B cell (primary cell): Measurements from ENCODE around the gene TTC27.

Source experiments
- EZH2 ChIP-seq: IDR thresholded peaks from 2 replicates; pipeline ENCODE4 v1.6.1; 2012; ENCODE audit warnings: borderline replicate concordance, low read depth, mild to moderate bottlenecking, moderate library complexity, low read length; ENCODE audit not compliant: insufficient read depth, poor library complexity, severe bottlenecking
- TF ChIP-seq, protein P1 (sequence below): fragments of 200-600 bp; IDR thresholded peaks from one replicate; pipeline ENCODE4 v1.8.0; 2022; ENCODE audit warnings: antibody characterized with exemption, mild to moderate bottlenecking

DNA sequence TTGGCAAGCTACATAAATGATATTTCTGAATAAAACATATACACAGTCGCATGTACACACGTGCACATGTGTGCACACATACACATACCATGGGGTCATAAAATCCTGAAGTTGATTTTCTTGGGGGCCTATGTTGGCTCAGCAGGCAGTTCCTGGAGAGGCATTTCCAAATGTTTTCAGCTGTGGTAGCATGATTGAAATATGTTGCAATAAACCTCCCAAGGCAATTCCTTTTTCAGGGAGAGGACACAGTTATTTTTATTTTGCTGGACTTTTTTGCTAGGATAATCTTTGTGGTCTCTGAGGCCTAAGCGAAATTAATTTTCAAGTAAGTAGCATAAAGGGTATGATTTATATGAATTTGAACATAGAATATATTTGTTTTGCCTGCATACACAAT is 192.2 kb downstream of the TTC27 start:
- TF ChIP-seq EZH2 = no peak
- TF ChIP-seq, protein P1, sequence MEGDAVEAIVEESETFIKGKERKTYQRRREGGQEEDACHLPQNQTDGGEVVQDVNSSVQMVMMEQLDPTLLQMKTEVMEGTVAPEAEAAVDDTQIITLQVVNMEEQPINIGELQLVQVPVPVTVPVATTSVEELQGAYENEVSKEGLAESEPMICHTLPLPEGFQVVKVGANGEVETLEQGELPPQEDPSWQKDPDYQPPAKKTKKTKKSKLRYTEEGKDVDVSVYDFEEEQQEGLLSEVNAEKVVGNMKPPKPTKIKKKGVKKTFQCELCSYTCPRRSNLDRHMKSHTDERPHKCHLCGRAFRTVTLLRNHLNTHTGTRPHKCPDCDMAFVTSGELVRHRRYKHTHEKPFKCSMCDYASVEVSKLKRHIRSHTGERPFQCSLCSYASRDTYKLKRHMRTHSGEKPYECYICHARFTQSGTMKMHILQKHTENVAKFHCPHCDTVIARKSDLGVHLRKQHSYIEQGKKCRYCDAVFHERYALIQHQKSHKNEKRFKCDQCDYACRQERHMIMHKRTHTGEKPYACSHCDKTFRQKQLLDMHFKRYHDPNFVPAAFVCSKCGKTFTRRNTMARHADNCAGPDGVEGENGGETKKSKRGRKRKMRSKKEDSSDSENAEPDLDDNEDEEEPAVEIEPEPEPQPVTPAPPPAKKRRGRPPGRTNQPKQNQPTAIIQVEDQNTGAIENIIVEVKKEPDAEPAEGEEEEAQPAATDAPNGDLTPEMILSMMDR = no peak
